Endothelial cell of umbilical vein (primary cell): ENCODE measurements around the gene ZDHHC20. TPM values are rescaled to one million over a fixed set of nuclear protein-coding genes. Genes with fewer than 3 reads are reported as not detected.

Source experiments
- BruUV-seq: library from RNA; stranded (reverse); fragments of 400-500 nt; replicated peaks from 2 replicates; lab custom pipeline; 2021; lab: Mats Ljungman, UMichigan
- CTCF ChIA-PET: fragments of 300-600, 350-600 bp; sonication (Branson Sonifier 250); formaldehyde crosslinking; loops from one replicate; lab custom pipeline; 2021; ENCODE audit warnings: antibody characterized with exemption, inconsistent platforms; lab: Charles Lee
- POLR2A ChIA-PET: fragments of 300-600, 350-600 bp; sonication (Branson Sonifier 250); formaldehyde crosslinking; loops from one replicate; lab custom pipeline; 2021; ENCODE audit warnings: antibody characterized with exemption, inconsistent platforms; lab: Charles Lee
- DNase-seq: peaks from one replicate; pipeline ENCODE4 v3.0.0-alpha.2; 2011; ENCODE audit warnings: low read depth, low spot score
- FAIRE-seq: peaks from 2 replicates; lab custom pipeline; 2011; peaks lifted over from hg19 to GRCh38; lab: Jason Lieb, UNC
- H2AFZ ChIP-seq: 2 replicates; pipeline ENCODE4 v1.6.0; 2012; ENCODE audit warnings: low read depth, low read length, control low read depth, inconsistent platforms
- H3K27ac ChIP-seq: 2 replicates; pipeline ENCODE4 v1.5.1; 2011; ENCODE audit warnings: low read depth, mild to moderate bottlenecking, control low read depth, low read length, moderate library complexity; ENCODE audit not compliant: insufficient read depth
- H3K27me3 ChIP-seq, 2 experiments: 2 replicates each; pipeline versions ENCODE4 v1.6.0 to v1.6.1; 2011; ENCODE audit warnings: low read length in 2 of 2, mixed read lengths in 1 of 2; ENCODE audit not compliant: control insufficient read depth in 2 of 2, insufficient read depth in 2 of 2
- H3K36me3 ChIP-seq, 2 experiments: 2 replicates in 1 of 2; 3 replicates in 1 of 2; pipeline ENCODE4 v1.5.1; 2011; ENCODE audit warnings: low read length in 2 of 2, mild to moderate bottlenecking in 1 of 2, moderate library complexity in 1 of 2; ENCODE audit not compliant: control insufficient read depth in 2 of 2, insufficient read depth in 2 of 2; ENCODE audit errors: extremely low read depth in 1 of 2
- H3K4me1 ChIP-seq: 3 replicates; pipeline ENCODE4 v1.5.1; 2011; ENCODE audit warnings: mild to moderate bottlenecking, low read length; ENCODE audit not compliant: control insufficient read depth, insufficient read depth; ENCODE audit errors: extremely low read depth
- H3K4me2 ChIP-seq: 2 replicates; pipeline ENCODE4 v1.6.1; 2011; ENCODE audit warnings: low read length, control low read depth, mixed read lengths; ENCODE audit not compliant: insufficient read depth
- H3K4me3 ChIP-seq, 3 experiments: fragments of 200-600 bp in 1 of 3; sonication (generic), shearing (Covaris generic) in 1 of 3; replicated peaks in 1 of 3; 2 replicates each; pipeline ENCODE4 v1.5.1; 2011 to 2016; ENCODE audit warnings: control low read depth in 3 of 3, low read length in 3 of 3, mild to moderate bottlenecking in 2 of 3, inconsistent platforms in 1 of 3, low read depth in 1 of 3, moderate library complexity in 1 of 3; ENCODE audit not compliant: insufficient read depth in 1 of 3
- H3K79me2 ChIP-seq: 2 replicates; pipeline ENCODE4 v1.6.0; 2012; ENCODE audit warnings: low read length, inconsistent platforms; ENCODE audit not compliant: control insufficient read depth, insufficient read depth
- H3K9ac ChIP-seq: replicated peaks from 2 replicates; pipeline ENCODE3; 2011; ENCODE audit warnings: low read length, control low read depth; ENCODE audit not compliant: insufficient read depth; ENCODE audit errors: extremely low read depth
- H3K9me1 ChIP-seq: replicated peaks from 3 replicates; pipeline ENCODE4 v1.6.0; 2011; ENCODE audit warnings: mild to moderate bottlenecking, low read length; ENCODE audit not compliant: control insufficient read depth, insufficient read depth; ENCODE audit errors: extremely low read depth
- H3K9me3 ChIP-seq: replicated peaks from 2 replicates; pipeline ENCODE4 v1.5.1; 2012; ENCODE audit warnings: low read length, inconsistent platforms; ENCODE audit not compliant: control insufficient read depth, insufficient read depth
- H4K20me1 ChIP-seq: replicated peaks from 2 replicates; pipeline ENCODE3; 2011; ENCODE audit warnings: mild to moderate bottlenecking, low read length; ENCODE audit not compliant: control insufficient read depth, insufficient read depth; ENCODE audit errors: extremely low read depth
- EZH2 ChIP-seq: IDR thresholded peaks from 2 replicates; pipeline ENCODE4 v1.6.1; 2012; ENCODE audit warnings: borderline replicate concordance, low read depth, mild to moderate bottlenecking, moderate library complexity, low read length, inconsistent platforms; ENCODE audit not compliant: severe bottlenecking
- FOS ChIP-seq: IDR thresholded peaks from 2 replicates; pipeline ENCODE4 v1.6.1; 2011; ENCODE audit warnings: mild to moderate bottlenecking, low read length, moderate library complexity, borderline replicate concordance; ENCODE audit not compliant: insufficient read depth
- GATA2 ChIP-seq: IDR thresholded peaks from 2 replicates; pipeline ENCODE4 v1.7.0; 2011; ENCODE audit warnings: low read depth, mild to moderate bottlenecking, moderate library complexity, mixed read lengths, low read length; ENCODE audit not compliant: insufficient read length, insufficient read depth
- JUN ChIP-seq: IDR thresholded peaks from 2 replicates; pipeline ENCODE4 v1.6.1; 2011; ENCODE audit warnings: borderline replicate concordance, low read depth; ENCODE audit not compliant: insufficient read length, insufficient read depth
- MYC ChIP-seq: IDR thresholded peaks from one replicate; pipeline ENCODE4 v1.6.1; 2011; ENCODE audit warnings: mild to moderate bottlenecking, low read depth, low read length
- POLR2A ChIP-seq: IDR thresholded peaks from 2 replicates; pipeline ENCODE4 v1.6.1; 2012; ENCODE audit warnings: low read depth, mild to moderate bottlenecking, control low read depth, low read length
- POLR2AphosphoS5 ChIP-seq: IDR thresholded peaks from 2 replicates; pipeline ENCODE4 v1.6.1; 2012; ENCODE audit warnings: low read depth, mild to moderate bottlenecking, control low read depth, low read length, moderate library complexity; ENCODE audit not compliant: insufficient read depth
- dilution Hi-C: fragments of 300-500 bp; cut with MboI; formaldehyde crosslinking; loops from one replicate; pipeline ENCODE4 v1.15.0; 2019; ENCODE audit warnings: low sequenced_read_pairs; ENCODE audit not compliant: extremely low pct_ligation_motif_present
- intact Hi-C: fragments of 100-400 bp; cut with micrococcal nuclease; formaldehyde crosslinking; loops from one replicate; pipeline ENCODE4 v1.10.0; 2022
- polyA plus RNA-seq, 4 experiments: library from polyadenylated mRNA; depleted of rRNA in 3 of 4; stranded (reverse) in 3 of 4; unstranded in 1 of 4; fragments of >200 nt; gene quantifications; 2 replicates each; pipeline versions ENCODE4 v1.2.1 to v1.2.3, GENCODE V29; 2011 to 2012; ENCODE audit warnings: missing spikeins in 1 of 4
- total RNA-seq: library from RNA; stranded (reverse); gene quantifications from 2 replicates; pipeline ENCODE4 v1.2.3, GENCODE V29; 2021
- TF ChIP-seq, protein P1 (sequence below): IDR thresholded peaks from 2 replicates; pipeline ENCODE4 v1.6.1; 2011; ENCODE audit not compliant: insufficient read depth, insufficient read length
- TF ChIP-seq, protein P2 (sequence below), 2 donors: IDR thresholded peaks; 1 replicate in 1 of 2; 2 replicates in 1 of 2; pipeline ENCODE4 v1.5.1; 2011; ENCODE audit warnings: low read length in 2 of 2, mild to moderate bottlenecking in 2 of 2, moderate library complexity in 2 of 2, control low read depth in 1 of 2, inconsistent platforms in 1 of 2, low read depth in 1 of 2; ENCODE audit not compliant: insufficient read depth in 1 of 2; ENCODE audit errors: extremely low read depth in 1 of 2

Gene ZDHHC20
- total and polyA plus RNA-seq, 2 donors (not counting 3 experiments of a cell fraction or from before 2014, with no cell fraction given) = 22.1 to 59.4 TPM

DNA sequence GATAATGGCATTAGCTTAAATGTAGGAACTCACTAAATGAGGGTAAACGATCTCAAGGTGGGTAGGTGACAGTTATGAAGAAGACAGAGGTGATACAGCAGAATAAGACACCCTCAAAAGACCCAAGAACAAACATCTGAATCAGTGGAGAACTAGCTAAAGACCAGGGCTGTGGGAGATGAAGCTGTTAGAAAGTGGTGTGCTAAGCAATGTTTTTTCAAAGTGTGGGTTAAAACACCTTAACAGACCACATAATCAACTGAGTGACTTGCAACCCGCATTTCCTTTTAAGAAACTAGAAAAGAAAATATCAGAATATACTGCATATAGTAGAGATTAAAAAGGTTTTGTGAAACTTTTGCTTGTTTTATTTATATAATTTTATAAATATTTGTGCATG is 70.0 kb downstream of the ZDHHC20 start:
- intact Hi-C loops = no loop called here
- Histone ChIP-seq H3K4me3 (no peak overlapping the region), H3K4me1 (no peaks in the 10 kb centered on the region), H3K9me3 (no peaks in the 10 kb centered on the region), H3K4me2 (no peak overlapping the region), H3K27ac (no peak overlapping the region), H3K9ac (no peak overlapping the region), H3K79me2 (no peaks in the 10 kb centered on the region), H4K20me1 (no peaks in the 10 kb centered on the region), H2AFZ (no peak overlapping the region), H3K36me3 (no peaks in the 10 kb centered on the region), H3K27me3 (no peaks in the 10 kb centered on the region), H3K9me1 (no peaks in the 10 kb centered on the region)
- ChIA-PET CTCF (interaction anchor here (0.7 to 1.3 kb wide), 2 partner anchors 9 to 28 kb away, joined by 3 to 6 read pairs; no protein-coding TSS in a partner anchor), POLR2A (no interaction called here)
- dilution Hi-C loops = no loop called here
- FAIRE-seq (no peak), DNase-seq (no peak)
- BruUV-seq = no TSS peak
- TF ChIP-seq GATA2 = no peak

DNA sequence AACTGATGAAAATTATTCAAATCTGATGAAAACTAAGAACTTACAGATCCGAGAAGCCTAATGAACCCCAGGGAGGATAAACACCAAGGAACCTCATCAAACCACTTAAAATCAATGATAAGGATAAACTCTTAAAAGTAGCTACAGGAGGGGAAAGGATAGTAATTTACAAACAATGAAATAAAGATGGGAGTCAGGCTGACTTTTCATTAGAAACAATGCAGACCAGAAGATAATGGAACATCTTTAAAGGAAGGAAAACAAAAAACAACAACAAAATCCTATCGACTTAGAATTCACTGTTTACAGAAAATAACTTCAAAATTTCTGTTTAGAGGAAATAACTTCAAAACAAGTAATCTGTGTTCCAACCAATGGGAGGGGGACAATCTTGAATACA is 73.4 kb downstream of the ZDHHC20 start:
- Histone ChIP-seq H3K27me3 (no peaks in the 10 kb centered on the region), H4K20me1 (no peaks in the 10 kb centered on the region), H3K9me3 (no peaks in the 10 kb centered on the region), H3K36me3 (no peaks in the 10 kb centered on the region), H3K27ac (no peak overlapping the region), H3K9ac (no peak overlapping the region), H3K9me1 (no peaks in the 10 kb centered on the region), H3K4me1 (no peaks in the 10 kb centered on the region), H3K4me2 (no peak overlapping the region), H2AFZ (no peak overlapping the region), H3K4me3 (no peak overlapping the region), H3K79me2 (no peaks in the 10 kb centered on the region)
- intact Hi-C loops = no loop called here
- DNase-seq (no peak), FAIRE-seq (no peak)
- ChIA-PET POLR2A (no interaction called here), CTCF (no interaction called here)
- TF ChIP-seq POLR2AphosphoS5 (no peak), EZH2 (no peak), JUN (no peak), MYC (no peak), POLR2A (no peak), FOS (no peak), GATA2 (no peak)
- TF ChIP-seq, protein P1, sequence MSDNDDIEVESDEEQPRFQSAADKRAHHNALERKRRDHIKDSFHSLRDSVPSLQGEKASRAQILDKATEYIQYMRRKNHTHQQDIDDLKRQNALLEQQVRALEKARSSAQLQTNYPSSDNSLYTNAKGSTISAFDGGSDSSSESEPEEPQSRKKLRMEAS = no peak
- TF ChIP-seq, protein P2, sequence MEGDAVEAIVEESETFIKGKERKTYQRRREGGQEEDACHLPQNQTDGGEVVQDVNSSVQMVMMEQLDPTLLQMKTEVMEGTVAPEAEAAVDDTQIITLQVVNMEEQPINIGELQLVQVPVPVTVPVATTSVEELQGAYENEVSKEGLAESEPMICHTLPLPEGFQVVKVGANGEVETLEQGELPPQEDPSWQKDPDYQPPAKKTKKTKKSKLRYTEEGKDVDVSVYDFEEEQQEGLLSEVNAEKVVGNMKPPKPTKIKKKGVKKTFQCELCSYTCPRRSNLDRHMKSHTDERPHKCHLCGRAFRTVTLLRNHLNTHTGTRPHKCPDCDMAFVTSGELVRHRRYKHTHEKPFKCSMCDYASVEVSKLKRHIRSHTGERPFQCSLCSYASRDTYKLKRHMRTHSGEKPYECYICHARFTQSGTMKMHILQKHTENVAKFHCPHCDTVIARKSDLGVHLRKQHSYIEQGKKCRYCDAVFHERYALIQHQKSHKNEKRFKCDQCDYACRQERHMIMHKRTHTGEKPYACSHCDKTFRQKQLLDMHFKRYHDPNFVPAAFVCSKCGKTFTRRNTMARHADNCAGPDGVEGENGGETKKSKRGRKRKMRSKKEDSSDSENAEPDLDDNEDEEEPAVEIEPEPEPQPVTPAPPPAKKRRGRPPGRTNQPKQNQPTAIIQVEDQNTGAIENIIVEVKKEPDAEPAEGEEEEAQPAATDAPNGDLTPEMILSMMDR (IDR thresholded peaks at IDR 0.05; ENCODE audit: extremely low read depth in 1 of 2, insufficient read depth in 1 of 2, low read depth in 1 of 2, low read length in 2 of 2) = no peak
- BruUV-seq = no TSS peak
- dilution Hi-C loops = no loop called here
